Esophagus muscularis mucosa (tissue), 3 donors: ENCODE measurements around the gene TRIM3.

Source experiments
- POLR2A ChIP-seq: fragments of 450-650 bp; IDR thresholded peaks from one replicate; pipeline ENCODE4 v1.6.1; 2017; ENCODE audit warnings: antibody characterized with exemption, moderate library complexity, mild to moderate bottlenecking, low read depth
- TF ChIP-seq, protein P1 (sequence below), 3 experiments: fragments of 200-600 bp in 2 of 3; fragments of 450-650 bp in 1 of 3; sonication (generic) in 2 of 3; IDR thresholded peaks; one replicate each; pipeline ENCODE4 v1.5.1; 2017 to 2019; ENCODE audit warnings: antibody characterized with exemption in 3 of 3, mild to moderate bottlenecking in 2 of 3, moderate library complexity in 1 of 3

DNA sequence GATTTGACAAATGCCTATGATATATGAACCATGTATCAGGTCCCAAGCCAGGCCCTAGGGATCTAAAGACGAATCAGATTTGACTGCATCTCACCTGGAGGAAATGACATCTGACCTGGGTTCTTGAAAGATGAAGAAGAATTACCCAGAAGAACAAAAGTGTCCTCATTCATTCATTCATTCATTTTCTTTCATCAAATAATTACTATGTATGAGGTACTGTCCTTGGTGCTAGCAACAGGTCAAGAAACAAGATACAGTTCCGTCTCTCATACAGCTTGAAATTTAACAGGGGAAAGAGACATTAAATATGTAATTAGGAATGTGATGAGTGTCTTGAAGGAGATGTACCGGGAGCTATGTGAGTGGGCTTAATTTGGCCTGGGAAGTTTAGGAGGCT is 53.1 kb downstream of the TRIM3 start:
- TF ChIP-seq, protein P1, sequence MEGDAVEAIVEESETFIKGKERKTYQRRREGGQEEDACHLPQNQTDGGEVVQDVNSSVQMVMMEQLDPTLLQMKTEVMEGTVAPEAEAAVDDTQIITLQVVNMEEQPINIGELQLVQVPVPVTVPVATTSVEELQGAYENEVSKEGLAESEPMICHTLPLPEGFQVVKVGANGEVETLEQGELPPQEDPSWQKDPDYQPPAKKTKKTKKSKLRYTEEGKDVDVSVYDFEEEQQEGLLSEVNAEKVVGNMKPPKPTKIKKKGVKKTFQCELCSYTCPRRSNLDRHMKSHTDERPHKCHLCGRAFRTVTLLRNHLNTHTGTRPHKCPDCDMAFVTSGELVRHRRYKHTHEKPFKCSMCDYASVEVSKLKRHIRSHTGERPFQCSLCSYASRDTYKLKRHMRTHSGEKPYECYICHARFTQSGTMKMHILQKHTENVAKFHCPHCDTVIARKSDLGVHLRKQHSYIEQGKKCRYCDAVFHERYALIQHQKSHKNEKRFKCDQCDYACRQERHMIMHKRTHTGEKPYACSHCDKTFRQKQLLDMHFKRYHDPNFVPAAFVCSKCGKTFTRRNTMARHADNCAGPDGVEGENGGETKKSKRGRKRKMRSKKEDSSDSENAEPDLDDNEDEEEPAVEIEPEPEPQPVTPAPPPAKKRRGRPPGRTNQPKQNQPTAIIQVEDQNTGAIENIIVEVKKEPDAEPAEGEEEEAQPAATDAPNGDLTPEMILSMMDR (IDR thresholded peaks at IDR 0.05) = no peak
- TF ChIP-seq POLR2A = no peak
